ENCODE measurements around the gene CPB1.
A peak's percentile ranks its signal among the peaks of the same experiment; 100 is the strongest.

CPB1 gene

DNA sequence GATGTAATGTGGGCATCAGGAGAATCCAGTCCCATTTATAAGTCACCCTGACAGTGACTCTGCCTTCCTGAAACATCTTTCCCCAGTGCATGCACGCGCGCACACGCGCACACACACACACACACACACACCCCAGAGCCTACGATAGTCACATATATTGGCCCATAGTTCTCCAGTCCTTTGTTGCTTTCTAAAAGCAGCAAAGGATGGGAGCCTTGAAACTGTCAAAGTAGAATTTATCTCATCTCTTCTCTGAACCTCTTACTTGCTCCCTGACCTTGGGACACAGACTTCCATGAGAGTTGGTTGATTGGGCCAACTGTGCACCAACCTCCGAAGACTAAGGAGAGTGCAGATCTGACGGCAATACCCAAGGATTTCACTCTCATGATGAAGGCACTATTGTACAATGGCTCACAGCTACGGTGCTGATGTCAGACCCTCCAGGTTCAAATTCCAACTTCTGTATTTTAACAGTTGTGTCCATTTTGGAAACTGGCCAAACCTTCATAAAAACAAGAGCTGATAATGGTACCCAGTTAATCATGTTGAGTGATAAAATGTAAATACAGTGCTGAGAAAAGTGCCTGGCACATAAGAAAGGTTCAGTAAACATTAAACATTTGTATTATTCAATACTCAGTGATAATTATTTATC, 45.8 kb downstream of the CPB1 start:
- no peak for DNase-seq
- Histone ChIP-seq H3K36me3 (replicated peaks) (no peaks in the 10 kb centered on the region), H3K4me3 (ENCODE audit: low read depth, low read length) (no peak overlapping the region), H3K27me3 (replicated peaks) (no peaks in the 10 kb centered on the region), H3K27ac (no peak overlapping the region)
- in situ Hi-C loops (cut with HindIII; ENCODE audit: low pct_ligation_motif_present, low sequenced_read_pairs), result no loop called here
- TF ChIP-seq, protein P1, sequence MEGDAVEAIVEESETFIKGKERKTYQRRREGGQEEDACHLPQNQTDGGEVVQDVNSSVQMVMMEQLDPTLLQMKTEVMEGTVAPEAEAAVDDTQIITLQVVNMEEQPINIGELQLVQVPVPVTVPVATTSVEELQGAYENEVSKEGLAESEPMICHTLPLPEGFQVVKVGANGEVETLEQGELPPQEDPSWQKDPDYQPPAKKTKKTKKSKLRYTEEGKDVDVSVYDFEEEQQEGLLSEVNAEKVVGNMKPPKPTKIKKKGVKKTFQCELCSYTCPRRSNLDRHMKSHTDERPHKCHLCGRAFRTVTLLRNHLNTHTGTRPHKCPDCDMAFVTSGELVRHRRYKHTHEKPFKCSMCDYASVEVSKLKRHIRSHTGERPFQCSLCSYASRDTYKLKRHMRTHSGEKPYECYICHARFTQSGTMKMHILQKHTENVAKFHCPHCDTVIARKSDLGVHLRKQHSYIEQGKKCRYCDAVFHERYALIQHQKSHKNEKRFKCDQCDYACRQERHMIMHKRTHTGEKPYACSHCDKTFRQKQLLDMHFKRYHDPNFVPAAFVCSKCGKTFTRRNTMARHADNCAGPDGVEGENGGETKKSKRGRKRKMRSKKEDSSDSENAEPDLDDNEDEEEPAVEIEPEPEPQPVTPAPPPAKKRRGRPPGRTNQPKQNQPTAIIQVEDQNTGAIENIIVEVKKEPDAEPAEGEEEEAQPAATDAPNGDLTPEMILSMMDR (IDR thresholded peaks at IDR 0.05; ENCODE audit: low read depth, low read length, missing control alignments), result no peak

GRCh38 chr3:148873977-148874376, 46.4 kb downstream of the CPB1 start:
- Histone ChIP-seq H3K4me3 (ENCODE audit: low read depth, low read length) (no peak overlapping the region), H3K27me3 (replicated peaks) (no peaks in the 10 kb centered on the region), H3K36me3 (replicated peaks) (no peaks in the 10 kb centered on the region), H3K27ac (no peak overlapping the region)
- TF ChIP-seq, protein P1 (IDR thresholded peaks at IDR 0.05; ENCODE audit: low read depth, low read length, missing control alignments), result no peak
- in situ Hi-C loops (cut with HindIII; ENCODE audit: low pct_ligation_motif_present, low sequenced_read_pairs), result no loop called here
- DNase-seq, result no peak

GRCh38 chr3:148878095-148878494, 50.5 kb downstream of the CPB1 start:
- no peaks in the 10 kb centered on the region for H3K36me3 ChIP-seq (replicated peaks)
- H3K27ac ChIP-seq, result no peak overlapping the region
- no peaks in the 10 kb centered on the region for H3K27me3 ChIP-seq (replicated peaks)
- DNase-seq, result no peak
- TF ChIP-seq, protein P1 (IDR thresholded peaks at IDR 0.05; ENCODE audit: low read depth, low read length, missing control alignments), result no peak
- no peak overlapping the region for H3K4me3 ChIP-seq (ENCODE audit: low read depth, low read length)
- in situ Hi-C loops (cut with HindIII; ENCODE audit: low pct_ligation_motif_present, low sequenced_read_pairs), result no loop called here

- DNase-seq, result no peak
- in situ Hi-C loops (cut with HindIII; ENCODE audit: low pct_ligation_motif_present, low sequenced_read_pairs), result no loop called here
- H3K27me3 ChIP-seq (replicated peaks), result no peaks in the 10 kb centered on the region
- no peak overlapping the region for H3K4me3 ChIP-seq (ENCODE audit: low read depth, low read length)
- H3K27ac ChIP-seq, result no peak overlapping the region
- TF ChIP-seq, protein P1 (IDR thresholded peaks at IDR 0.05; ENCODE audit: low read depth, low read length, missing control alignments), result no peak
- no peaks in the 10 kb centered on the region for H3K36me3 ChIP-seq (replicated peaks)
Observed at GRCh38 chr3:148879256-148879655, 51.6 kb downstream of the CPB1 start.

DNA sequence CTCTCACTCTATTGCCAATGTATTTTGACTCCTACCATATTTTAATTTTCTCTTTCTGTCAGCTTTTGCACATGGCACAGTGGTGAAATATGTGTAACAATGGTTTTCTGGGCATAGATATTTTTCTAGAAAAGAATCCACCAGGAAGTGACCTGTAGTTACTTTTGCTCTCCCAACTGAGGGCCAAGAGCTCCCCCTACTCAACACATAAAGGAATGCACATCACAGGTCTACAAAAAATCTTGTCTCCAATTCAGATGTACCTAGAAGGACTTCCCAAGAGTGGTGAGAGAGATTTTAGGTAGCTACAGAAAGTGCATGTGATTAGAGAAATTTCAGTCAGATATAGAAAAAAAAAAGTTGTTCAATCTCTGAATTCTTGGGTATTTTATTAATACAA, 53.1 kb downstream of the CPB1 start:
- TF ChIP-seq, protein P1 (IDR thresholded peaks at IDR 0.05; ENCODE audit: low read depth, low read length, missing control alignments), result peak; percentile 44
- peak overlapping the region; percentile 4 for H3K27ac ChIP-seq
- H3K27me3 ChIP-seq (replicated peaks), result no peaks in the 10 kb centered on the region
- H3K4me3 ChIP-seq (ENCODE audit: low read depth, low read length), result no peak overlapping the region
- in situ Hi-C loops (cut with HindIII; ENCODE audit: low pct_ligation_motif_present, low sequenced_read_pairs), result no loop called here
- H3K36me3 ChIP-seq (replicated peaks), result no peaks in the 10 kb centered on the region
- DNase-seq, result no peak

DNA sequence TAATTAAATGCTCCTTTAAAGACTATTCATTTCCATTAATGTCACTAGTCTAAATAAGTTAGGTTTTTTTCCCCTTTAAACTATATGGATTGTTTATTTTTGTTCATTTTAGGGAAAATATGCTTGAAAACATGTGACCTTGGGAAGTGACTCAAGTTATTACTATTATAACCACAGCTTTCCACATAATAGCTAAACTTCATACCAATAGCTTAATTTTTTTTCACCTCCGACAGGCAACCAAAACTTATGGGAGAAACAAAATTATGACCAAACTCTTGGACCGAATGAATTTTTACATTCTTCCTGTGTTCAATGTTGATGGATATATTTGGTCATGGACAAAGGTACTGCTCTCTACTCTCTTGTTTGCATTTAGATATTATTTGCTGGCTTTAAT, 53.7 kb downstream of the CPB1 start:
- DNase-seq, result no peak
- no peaks in the 10 kb centered on the region for H3K36me3 ChIP-seq (replicated peaks)
- no peaks in the 10 kb centered on the region for H3K27me3 ChIP-seq (replicated peaks)
- in situ Hi-C loops (cut with HindIII; ENCODE audit: low pct_ligation_motif_present, low sequenced_read_pairs), result no loop called here
- H3K4me3 ChIP-seq (ENCODE audit: low read depth, low read length), result no peak overlapping the region
- H3K27ac ChIP-seq, result peak overlapping the region; percentile 10
- TF ChIP-seq, protein P1 (IDR thresholded peaks at IDR 0.05; ENCODE audit: low read depth, low read length, missing control alignments), result no peak

Data from brain microvascular endothelial cell (primary cell).